ENCODE data around the gene APOBEC2.

APOBEC2 gene

DNA sequence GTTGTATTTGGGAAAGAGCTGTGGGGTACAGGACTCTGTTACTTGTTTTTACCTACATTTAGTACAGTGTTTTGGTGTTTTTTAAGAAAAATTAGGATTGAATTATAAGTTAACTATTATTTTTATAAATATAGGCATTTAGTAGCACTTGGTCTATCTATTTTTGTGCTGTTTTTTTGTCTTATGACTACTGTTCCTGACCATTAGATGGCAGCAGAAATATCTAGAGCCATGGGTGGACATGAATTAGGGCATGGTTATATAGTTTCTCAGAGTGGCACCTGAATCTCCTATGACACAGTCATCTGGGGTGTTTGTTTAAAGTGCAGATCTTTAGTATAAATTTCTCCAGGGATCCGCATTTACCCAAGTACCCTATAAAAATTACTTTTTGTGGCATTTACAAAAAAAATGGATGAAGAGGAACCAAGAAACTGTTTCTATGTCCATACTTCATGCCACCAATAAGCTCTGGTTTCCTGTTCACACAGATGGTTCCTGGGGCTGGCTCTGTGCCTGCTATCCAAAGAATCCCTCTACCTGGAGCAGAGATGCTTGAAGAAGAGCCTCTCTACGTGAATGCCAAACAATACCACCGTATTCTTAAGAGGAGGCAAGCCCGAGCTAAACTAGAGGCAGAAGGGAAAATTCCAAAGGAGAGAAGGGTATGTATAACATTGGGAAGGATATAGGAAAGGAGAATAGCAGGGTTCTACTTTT is 39.6 kb downstream of the APOBEC2 start:
- no peak for DNase-seq

- no peak for DNase-seq
Observed at GRCh38 chr6:41093729-41094128, 40.7 kb downstream of the APOBEC2 start.

GRCh38 chr6:41097467-41098090 is 44.6 kb downstream of the APOBEC2 start:
- DNase-seq, result no peak

DNA sequence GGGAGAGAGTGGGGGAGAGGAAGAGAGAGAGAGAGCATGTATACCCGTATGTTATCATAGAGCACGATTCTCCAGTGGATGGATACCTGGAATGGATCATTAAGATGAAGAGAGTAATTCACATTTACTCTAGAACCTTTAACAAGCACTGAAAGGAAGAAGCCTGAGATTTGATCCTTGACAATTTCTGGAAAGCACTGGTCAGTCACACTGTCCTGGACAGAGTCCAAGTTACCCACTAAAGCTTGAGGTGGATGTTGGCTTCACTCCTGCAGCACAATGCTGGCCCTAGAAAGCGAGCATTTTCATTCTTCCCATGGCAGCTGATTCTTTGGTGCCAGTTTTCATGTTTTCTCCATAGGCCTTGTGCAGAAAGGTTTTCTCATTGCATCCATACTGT is 45.4 kb downstream of the APOBEC2 start:
- no peak for DNase-seq

DNA sequence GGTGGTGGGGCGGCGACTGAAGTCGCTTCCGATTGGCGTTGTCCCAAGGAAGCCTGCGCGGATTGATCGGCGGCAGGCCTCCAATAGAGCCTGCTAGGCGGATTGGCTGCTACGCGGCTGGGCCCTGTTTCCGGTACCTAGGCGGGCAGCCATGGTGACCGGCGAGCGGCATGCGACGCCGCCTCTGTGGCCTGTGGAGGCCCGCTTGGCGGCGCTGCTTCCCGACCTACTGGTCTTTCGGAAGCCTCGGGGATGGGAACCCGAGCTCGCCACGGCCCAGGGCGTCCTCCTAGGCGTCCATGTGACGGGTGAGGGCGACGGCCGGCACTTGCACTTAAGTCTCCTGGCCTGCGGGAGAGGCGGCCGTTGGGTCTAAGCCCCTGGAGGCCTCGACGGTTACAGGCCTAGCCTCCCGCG is 47.9 kb downstream of the APOBEC2 start:
- DNase-seq, result no peak

DNA sequence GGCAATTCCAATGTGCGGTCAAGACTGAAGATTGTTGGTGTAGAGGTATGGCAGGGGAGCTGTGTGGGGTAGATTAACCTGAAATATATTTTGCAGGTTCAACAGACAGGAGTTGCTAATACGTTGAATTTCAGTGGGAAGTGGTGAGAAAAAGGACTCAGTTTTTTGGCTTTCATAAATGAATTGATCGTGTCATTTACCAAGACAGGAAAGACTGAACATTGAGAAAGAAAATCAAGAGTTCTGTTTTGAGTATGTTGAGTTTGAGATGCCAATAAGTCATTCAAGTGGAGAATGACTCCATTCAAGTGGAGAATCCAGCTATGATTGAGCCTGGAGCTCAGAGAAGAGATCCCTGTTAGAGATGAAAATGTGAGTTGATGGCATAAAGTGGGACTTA is 50.8 kb downstream of the APOBEC2 start:
- DNase-seq, result no peak

DNA sequence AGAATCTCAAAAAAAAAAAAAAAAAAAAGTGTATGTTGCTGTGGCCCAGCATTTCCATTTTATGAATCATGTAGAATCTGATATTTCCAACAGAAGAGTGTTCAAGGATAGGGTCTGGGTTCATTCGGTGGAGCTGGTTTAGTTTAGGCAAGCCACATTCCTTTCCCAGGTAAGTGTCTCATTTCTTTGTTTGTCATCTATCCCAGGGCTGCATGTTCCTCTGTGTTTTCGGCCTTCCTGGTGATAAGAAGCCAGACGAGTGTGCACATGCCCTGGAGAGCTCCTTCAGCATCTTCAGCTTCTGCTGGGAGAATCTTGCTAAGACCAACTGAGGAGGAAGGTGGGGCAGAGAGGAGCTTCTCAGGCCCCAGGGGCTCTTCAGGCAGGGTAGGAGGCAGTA is 58.0 kb downstream of the APOBEC2 start:
- DNase-seq, result no peak

All from activated CD4-positive, CD25-positive, alpha-beta regulatory T cell (primary cell).